CD8-positive, alpha-beta memory T cell (primary cell): Measurements from ENCODE around the gene LINGO1. TPM values are rescaled to one million over a fixed set of nuclear protein-coding genes. Genes with fewer than 3 reads are reported as not detected.

Experiments
- CTCF ChIA-PET: fragments of 350-600 bp; sonication (Branson Sonifier 250); formaldehyde crosslinking; loops from one replicate; lab custom pipeline; 2021; ENCODE audit warnings: antibody characterized with exemption; lab: Charles Lee
- POLR2A ChIA-PET: fragments of 350-600 bp; sonication (Branson Sonifier 250); formaldehyde crosslinking; loops from one replicate; lab custom pipeline; 2021; ENCODE audit warnings: antibody characterized with exemption; lab: Charles Lee
- DNase-seq, 5 donors: peaks; one replicate each; pipeline versions ENCODE4 v3.0.0 to v3.0.0-alpha.2; 2020 to 2022; ENCODE audit warnings: mixed read lengths in 1 of 5
- H3K27ac ChIP-seq: one replicate; pipeline ENCODE4 v1.7.0; 2013; ENCODE audit warnings: low read depth, mild to moderate bottlenecking, low read length, moderate library complexity
- H3K27me3 ChIP-seq: 2 replicates; pipeline ENCODE4 v1.7.0; 2013; ENCODE audit warnings: low read length, mild to moderate bottlenecking; ENCODE audit not compliant: insufficient read depth, poor library complexity, severe bottlenecking
- H3K36me3 ChIP-seq: 2 replicates; pipeline ENCODE4 v1.7.0; 2013; ENCODE audit warnings: mild to moderate bottlenecking, low read length, moderate library complexity; ENCODE audit not compliant: insufficient read depth
- H3K4me1 ChIP-seq: 2 replicates; pipeline ENCODE4 v1.7.0; 2013; ENCODE audit warnings: mild to moderate bottlenecking, low read length, moderate library complexity; ENCODE audit not compliant: insufficient read depth
- H3K4me3 ChIP-seq: 2 replicates; pipeline ENCODE4 v1.7.0; 2013; ENCODE audit warnings: mild to moderate bottlenecking, low read length
- H3K9me3 ChIP-seq: 2 replicates; pipeline ENCODE4 v1.7.0; 2013; ENCODE audit warnings: mild to moderate bottlenecking, low read length
- H3K27ac Mint-ChIP-seq, 8 donors: one replicate each; pipeline ENCODE4 v1.8.0; 2020 to 2021; ENCODE audit warnings: mixed read lengths in 8 of 8, mild to moderate bottlenecking in 6 of 8, inconsistent platforms in 3 of 8, moderate library complexity in 3 of 8
- H3K27me3 Mint-ChIP-seq, 2 donors: one replicate each; pipeline ENCODE4 v1.8.0; 2020 to 2021; ENCODE audit warnings: mixed read lengths in 2 of 2, mild to moderate bottlenecking in 1 of 2, moderate library complexity in 1 of 2
- H3K36me3 Mint-ChIP-seq, 3 donors: one replicate each; pipeline ENCODE4 v1.8.0; 2020 to 2021; ENCODE audit warnings: mixed read lengths in 3 of 3, inconsistent platforms in 1 of 3, mild to moderate bottlenecking in 1 of 3
- H3K4me1 Mint-ChIP-seq, 3 donors: one replicate each; pipeline ENCODE4 v1.8.0; 2020 to 2021; ENCODE audit warnings: mixed read lengths in 3 of 3, inconsistent platforms in 1 of 3, mild to moderate bottlenecking in 1 of 3
- H3K4me3 Mint-ChIP-seq, 7 donors: one replicate each; pipeline ENCODE4 v1.8.0; 2020 to 2021; ENCODE audit warnings: mixed read lengths in 7 of 7, mild to moderate bottlenecking in 6 of 7, moderate library complexity in 4 of 7, inconsistent platforms in 2 of 7
- H3K9me3 Mint-ChIP-seq, 5 donors: one replicate each; pipeline ENCODE4 v1.8.0; 2020 to 2022; ENCODE audit warnings: mixed read lengths in 5 of 5, mild to moderate bottlenecking in 3 of 5, moderate library complexity in 2 of 5, inconsistent platforms in 1 of 5
- polyA plus RNA-seq: library from polyadenylated mRNA; unstranded; fragments of 300-500 nt; fragmentation: Illumina TruSeq; gene quantifications from one replicate; pipeline ENCODE4 v1.2.3, GENCODE V29; 2021
- total RNA-seq, 2 experiments: library from RNA; stranded (reverse); gene quantifications; one replicate each; pipeline ENCODE4 v1.2.3, GENCODE V29; 2021

The LINGO1 gene
- total and polyA plus RNA-seq, 3 experiments from 2014 or later: not detected

DNA sequence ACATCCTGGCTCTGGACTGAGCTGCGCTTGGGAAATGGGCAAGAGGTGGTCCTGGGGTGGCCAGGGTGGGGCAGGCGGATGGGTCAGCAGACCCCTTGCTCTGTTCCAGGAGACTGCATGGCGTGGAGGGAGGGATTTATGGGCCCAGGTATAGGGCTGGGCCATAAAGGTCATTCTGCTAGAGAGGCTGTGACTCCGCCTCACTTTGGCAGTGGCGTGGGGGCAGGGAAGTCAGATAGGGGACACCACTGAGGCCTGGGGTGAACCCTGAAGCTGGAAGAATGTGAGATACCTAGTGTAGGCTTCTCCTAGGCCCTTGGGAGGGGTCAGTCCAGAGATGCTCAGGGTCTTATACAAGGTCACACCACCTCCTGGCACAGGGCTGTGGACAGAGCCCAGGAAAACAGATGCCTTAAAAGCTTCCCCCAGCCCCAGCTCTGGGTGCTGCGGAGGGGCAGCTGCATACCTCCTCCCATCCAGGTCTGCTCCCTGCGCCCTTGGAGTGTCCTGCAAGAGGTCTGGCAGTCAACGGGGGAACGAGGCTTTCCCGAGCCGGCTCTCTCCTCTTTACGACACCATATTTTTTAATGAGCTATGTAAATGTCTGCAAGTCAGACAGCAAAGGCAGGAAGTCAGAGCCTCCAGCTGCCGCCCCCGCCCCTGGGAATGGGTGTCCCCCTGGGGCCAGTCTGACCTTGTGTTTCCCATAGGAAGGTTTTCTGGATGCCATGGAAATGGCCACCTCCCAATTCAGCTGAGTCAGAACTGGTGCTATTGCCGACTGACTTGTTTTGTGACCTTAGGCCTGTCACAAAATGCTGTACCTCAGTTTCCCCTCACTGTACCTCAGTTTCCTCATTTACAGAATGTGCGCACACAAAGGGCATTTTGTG, 26.3 kb downstream of the LINGO1 start:
- DNase-seq: no peak
- Histone ChIP-seq H3K9me3 (no peaks in the 10 kb centered on the region), H3K27ac (no peak overlapping the region), H3K36me3 (no peaks in the 10 kb centered on the region), H3K27me3 (no peaks in the 10 kb centered on the region), H3K4me3 (no peak overlapping the region), H3K4me1 (no peaks in the 10 kb centered on the region)
- Mint-ChIP-seq H3K27ac (no peak overlapping the region), H3K9me3 (peaks cover 0 to 1% (median 0%) of the 10 kb centered on the region in 5 donors), H3K4me3 (no peak overlapping the region), H3K4me1 (peaks cover 4 to 10% (median 9%) of the 10 kb centered on the region in 3 donors), H3K36me3 (no peaks in the 10 kb centered on the region), H3K27me3 (peaks cover 0 to 23% of the 10 kb centered on the region in 2 donors)
- POLR2A ChIA-PET: no interaction called here
- CTCF ChIA-PET: no interaction called here

DNA sequence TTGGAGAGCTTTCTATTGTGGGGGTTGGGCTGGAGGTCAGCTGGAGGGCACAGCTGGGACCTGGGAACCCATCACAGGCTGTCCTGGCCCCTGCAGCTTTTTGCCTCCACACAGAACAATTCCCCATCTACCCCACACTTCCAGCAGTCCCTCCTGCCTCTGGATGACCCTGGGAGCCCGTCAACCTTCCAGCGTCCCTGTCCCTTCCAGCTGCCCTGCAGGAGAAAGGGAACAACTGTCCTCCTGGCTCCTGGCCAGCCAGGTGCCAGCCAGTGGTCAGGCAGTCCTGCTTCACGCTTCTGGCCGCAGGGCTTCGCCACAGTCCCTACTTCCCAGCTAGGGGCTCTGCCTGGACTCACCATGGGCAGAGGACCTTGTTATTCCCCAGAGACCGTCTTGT, 27.2 kb downstream of the LINGO1 start:
- Mint-ChIP-seq H3K4me1 (peaks cover 4 to 10% (median 9%) of the 10 kb centered on the region in 3 donors), H3K4me3 (no peak overlapping the region), H3K27ac (no peak overlapping the region)

DNA sequence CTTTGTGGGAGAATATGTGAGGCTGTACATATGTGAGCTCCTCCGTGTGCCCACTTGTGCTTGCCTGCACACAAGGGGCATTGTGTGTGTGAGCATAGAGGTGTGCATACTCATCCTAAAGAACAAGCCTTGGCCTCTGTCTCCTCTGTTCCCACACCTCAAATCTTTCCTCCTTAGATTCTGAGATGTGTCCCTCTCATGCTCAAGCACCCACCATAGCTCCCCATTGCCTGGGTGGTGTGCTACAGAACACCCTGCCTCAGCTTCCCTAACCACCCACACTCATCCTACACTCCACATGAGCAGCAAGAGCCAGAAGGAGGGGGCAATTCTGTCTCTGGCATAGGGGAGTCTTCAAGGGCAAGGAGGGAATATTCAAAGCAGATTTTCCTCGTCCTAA, 27.7 kb downstream of the LINGO1 start:
- Mint-ChIP-seq H3K4me1 (peaks cover 4 to 10% (median 9%) of the 10 kb centered on the region in 3 donors), H3K4me3 (peak overlapping the region in 5 of 7 donors; percentile 3 to 75 (median 61)), H3K9me3 (peaks cover 0 to 1% (median 0%) of the 10 kb centered on the region in 5 donors), H3K27me3 (peaks cover 0 to 20% of the 10 kb centered on the region in 2 donors), H3K36me3 (no peaks in the 10 kb centered on the region), H3K27ac (peak overlapping the region in 1 of 8 donors; percentile 39)
- no peaks in the 10 kb centered on the region for H3K4me1 ChIP-seq
- H3K27ac ChIP-seq: no peak overlapping the region
- H3K27me3 ChIP-seq: no peaks in the 10 kb centered on the region
- ChIA-PET CTCF (no interaction called here), POLR2A (no interaction called here)
- H3K9me3 ChIP-seq: no peaks in the 10 kb centered on the region
- H3K4me3 ChIP-seq: no peak overlapping the region
- H3K36me3 ChIP-seq: no peaks in the 10 kb centered on the region
- DNase-seq: no peak

More for the DNA sequence above, 27.2 kb downstream of the LINGO1 start:
- Histone ChIP-seq H3K27me3 (no peaks in the 10 kb centered on the region), H3K9me3 (no peaks in the 10 kb centered on the region), H3K36me3 (no peaks in the 10 kb centered on the region), H3K4me1 (no peaks in the 10 kb centered on the region), H3K4me3 (no peak overlapping the region), H3K27ac (no peak overlapping the region)
- no peak for DNase-seq
- Mint-ChIP-seq H3K36me3 (no peaks in the 10 kb centered on the region), H3K9me3 (peaks cover 0 to 1% (median 0%) of the 10 kb centered on the region in 5 donors), H3K27me3 (peaks cover 0 to 23% of the 10 kb centered on the region in 2 donors)
- CTCF ChIA-PET: no interaction called here
- POLR2A ChIA-PET: no interaction called here

DNA sequence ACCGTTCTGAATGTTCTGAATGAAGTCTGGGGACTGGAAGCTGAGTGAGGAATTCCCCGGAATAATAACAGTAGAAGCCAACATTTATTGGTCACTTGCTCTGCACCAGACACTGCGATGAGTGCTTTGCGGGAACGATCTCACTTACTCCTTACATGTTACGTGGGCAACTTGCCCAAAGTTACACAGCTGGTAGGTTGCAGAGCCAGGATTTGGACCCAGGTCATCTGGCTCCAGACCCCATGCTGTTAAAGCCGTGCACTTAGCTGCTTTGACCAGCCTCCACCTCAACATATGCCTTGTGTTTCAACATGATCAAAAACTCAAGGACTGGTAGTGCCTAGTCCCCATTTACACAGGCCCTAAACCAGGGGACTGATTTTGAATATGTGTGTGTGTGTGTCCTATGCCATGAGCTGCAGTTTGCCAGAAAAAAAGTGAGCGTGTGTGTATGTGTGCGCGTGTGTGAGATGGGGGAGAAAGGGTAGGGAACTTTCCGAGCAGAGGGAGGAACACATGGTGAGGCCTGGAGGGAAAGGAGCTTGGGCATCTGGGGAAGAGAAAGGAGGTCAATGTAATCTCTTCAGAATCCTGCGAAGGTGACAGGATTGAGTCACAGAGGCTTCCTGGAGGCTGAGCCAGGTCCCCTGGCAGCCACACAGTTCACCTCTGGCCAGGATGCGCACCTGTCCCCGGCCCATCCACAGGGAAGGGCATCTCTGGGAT, 28.9 kb downstream of the LINGO1 start:
- ChIA-PET POLR2A (interaction anchor here (0.5 kb wide), 1 partner anchor 1382 kb away, joined by 3 read pairs; no protein-coding TSS in a partner anchor), CTCF (interaction anchor here (1.6 kb wide), 1 partner anchor 30 kb away, joined by 3 read pairs; no protein-coding TSS in a partner anchor)
- Mint-ChIP-seq H3K4me1 (peaks cover 4 to 10% (median 9%) of the 10 kb centered on the region in 3 donors), H3K27me3 (peaks cover 0 to 20% of the 10 kb centered on the region in 2 donors), H3K4me3 (no peak overlapping the region), H3K27ac (peak overlapping the region in 1 of 8 donors; percentile 21), H3K9me3 (peaks cover 0 to 1% (median 0%) of the 10 kb centered on the region in 5 donors), H3K36me3 (no peaks in the 10 kb centered on the region)
- no peak overlapping the region for H3K27ac ChIP-seq
- no peaks in the 10 kb centered on the region for H3K4me1 ChIP-seq
- H3K9me3 ChIP-seq: no peaks in the 10 kb centered on the region
- no peaks in the 10 kb centered on the region for H3K36me3 ChIP-seq
- H3K4me3 ChIP-seq: no peak overlapping the region
- H3K27me3 ChIP-seq: no peaks in the 10 kb centered on the region
- no peak for DNase-seq

DNA sequence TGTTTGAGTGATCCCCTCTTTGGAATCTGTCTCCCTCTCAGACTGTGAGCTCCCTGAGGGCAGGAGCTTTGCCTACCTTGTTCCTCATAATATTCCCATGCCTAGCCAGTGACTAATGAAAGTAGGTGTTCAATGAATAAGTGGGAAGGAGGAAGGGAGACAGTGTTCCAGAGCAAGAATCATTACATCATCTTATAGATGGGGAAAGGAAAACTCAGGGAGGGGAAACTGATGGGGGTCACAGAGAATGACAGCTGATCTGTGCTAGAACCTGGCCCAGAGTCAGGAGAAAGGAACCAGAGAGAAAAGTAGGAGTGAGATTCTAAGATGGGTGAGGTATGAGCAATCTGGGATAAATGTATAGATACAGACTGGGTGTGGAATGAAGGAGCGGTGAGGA, 29.9 kb downstream of the LINGO1 start:
- H3K27me3 Mint-ChIP-seq: peaks cover 0 to 20% of the 10 kb centered on the region in 2 donors
- H3K4me3 ChIP-seq: no peak overlapping the region
- no peak overlapping the region for H3K27ac ChIP-seq
- no peak overlapping the region for H3K27ac Mint-ChIP-seq
- no peaks in the 10 kb centered on the region for H3K36me3 Mint-ChIP-seq
- H3K9me3 Mint-ChIP-seq: peaks cover 0 to 1% (median 0%) of the 10 kb centered on the region in 5 donors
- no peaks in the 10 kb centered on the region for H3K4me1 ChIP-seq
- no peaks in the 10 kb centered on the region for H3K36me3 ChIP-seq
- no peak overlapping the region for H3K4me3 Mint-ChIP-seq
- ChIA-PET POLR2A (no interaction called here), CTCF (interaction anchor here (1.6 kb wide), 1 partner anchor 31 kb away, joined by 3 read pairs; no protein-coding TSS in a partner anchor)
- no peak for DNase-seq
- peaks cover 4 to 10% (median 9%) of the 10 kb centered on the region in 3 donors for H3K4me1 Mint-ChIP-seq
- no peaks in the 10 kb centered on the region for H3K27me3 ChIP-seq
- no peaks in the 10 kb centered on the region for H3K9me3 ChIP-seq

DNA sequence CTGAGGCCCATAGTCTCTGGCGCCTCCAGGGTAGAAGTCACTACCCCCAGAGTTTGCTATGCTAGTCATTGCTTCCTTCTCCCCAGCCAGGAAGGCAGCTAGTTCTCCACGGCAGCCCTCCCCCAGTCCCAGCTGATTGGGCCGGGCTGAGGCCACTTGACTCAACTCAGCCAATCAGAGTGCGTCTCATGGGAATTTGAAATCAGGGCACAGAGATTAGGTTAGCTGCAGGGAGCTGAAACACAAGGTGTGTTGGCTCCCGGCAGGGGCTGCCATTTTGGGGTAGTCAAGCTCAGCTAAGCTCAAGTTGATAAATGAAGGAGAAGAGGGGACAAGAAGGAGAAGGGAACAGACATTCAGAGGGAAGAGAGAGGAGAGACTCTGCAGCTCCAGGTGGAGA, 32.8 kb downstream of the LINGO1 start:
- POLR2A ChIA-PET: no interaction called here

DNA sequence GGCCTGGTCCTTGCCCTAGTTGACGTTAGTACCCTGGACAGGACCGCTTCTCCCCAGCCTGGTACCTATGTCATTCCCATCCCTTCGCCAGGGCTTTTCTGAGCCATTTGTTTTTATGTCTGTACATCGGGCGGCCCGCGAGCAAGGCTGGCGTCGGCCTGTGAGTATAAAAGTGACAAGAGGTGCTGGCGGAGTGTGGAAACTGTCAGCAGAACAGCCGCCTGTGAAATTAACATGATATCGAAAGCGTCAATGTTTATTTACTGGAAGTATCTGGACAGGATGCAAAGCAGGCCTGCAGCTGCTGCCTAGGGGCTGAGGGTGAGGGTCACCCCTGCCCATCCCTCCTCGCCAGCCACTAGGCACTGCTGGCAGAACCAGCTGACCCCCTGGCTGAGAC, 33.4 kb downstream of the LINGO1 start:
- POLR2A ChIA-PET: no interaction called here
- Histone ChIP-seq H3K4me3 (no peak overlapping the region), H3K27me3 (no peaks in the 10 kb centered on the region), H3K4me1 (no peaks in the 10 kb centered on the region), H3K9me3 (no peaks in the 10 kb centered on the region), H3K27ac (no peak overlapping the region), H3K36me3 (no peaks in the 10 kb centered on the region)
- no peak overlapping the region for H3K4me3 Mint-ChIP-seq
- no peak overlapping the region for H3K27ac Mint-ChIP-seq
- CTCF ChIA-PET: no interaction called here
- no peak for DNase-seq
- H3K4me1 Mint-ChIP-seq: peaks cover 0 to 3% (median 1%) of the 10 kb centered on the region in 3 donors
- H3K27me3 Mint-ChIP-seq: peaks cover 0 to 3% of the 10 kb centered on the region in 2 donors
- H3K9me3 Mint-ChIP-seq: peaks cover 0 to under 1% (median 0%) of the 10 kb centered on the region in 5 donors
- H3K36me3 Mint-ChIP-seq: no peaks in the 10 kb centered on the region

More for the DNA sequence above, 32.8 kb downstream of the LINGO1 start:
- Mint-ChIP-seq H3K4me1 (peaks cover 2 to 9% (median 7%) of the 10 kb centered on the region in 3 donors), H3K27ac (peak overlapping the region in 1 of 8 donors; percentile 63), H3K36me3 (no peaks in the 10 kb centered on the region), H3K27me3 (peaks cover 0 to 7% of the 10 kb centered on the region in 2 donors), H3K9me3 (peaks cover 0 to 1% (median 0%) of the 10 kb centered on the region in 5 donors), H3K4me3 (no peak overlapping the region)
- no peak for DNase-seq
- no peaks in the 10 kb centered on the region for H3K36me3 ChIP-seq
- CTCF ChIA-PET: no interaction called here
- H3K27me3 ChIP-seq: no peaks in the 10 kb centered on the region
- no peak overlapping the region for H3K4me3 ChIP-seq
- H3K27ac ChIP-seq: no peak overlapping the region
- H3K4me1 ChIP-seq: no peaks in the 10 kb centered on the region
- no peaks in the 10 kb centered on the region for H3K9me3 ChIP-seq
